HL-60/S4 treated with phorbol 12-myristate 13-acetate at 8.2 ng/mL for 4 days and 3 days (cell line): ENCODE data around the gene FES.

Source experiments
- in situ Hi-C: fragments of 300-500 bp; cut with MboI; formaldehyde crosslinking; loops from 2 replicates; pipeline ENCODE4 v1.15.0; 2022; ENCODE audit warnings: low sequenced_read_pairs

FES gene

DNA sequence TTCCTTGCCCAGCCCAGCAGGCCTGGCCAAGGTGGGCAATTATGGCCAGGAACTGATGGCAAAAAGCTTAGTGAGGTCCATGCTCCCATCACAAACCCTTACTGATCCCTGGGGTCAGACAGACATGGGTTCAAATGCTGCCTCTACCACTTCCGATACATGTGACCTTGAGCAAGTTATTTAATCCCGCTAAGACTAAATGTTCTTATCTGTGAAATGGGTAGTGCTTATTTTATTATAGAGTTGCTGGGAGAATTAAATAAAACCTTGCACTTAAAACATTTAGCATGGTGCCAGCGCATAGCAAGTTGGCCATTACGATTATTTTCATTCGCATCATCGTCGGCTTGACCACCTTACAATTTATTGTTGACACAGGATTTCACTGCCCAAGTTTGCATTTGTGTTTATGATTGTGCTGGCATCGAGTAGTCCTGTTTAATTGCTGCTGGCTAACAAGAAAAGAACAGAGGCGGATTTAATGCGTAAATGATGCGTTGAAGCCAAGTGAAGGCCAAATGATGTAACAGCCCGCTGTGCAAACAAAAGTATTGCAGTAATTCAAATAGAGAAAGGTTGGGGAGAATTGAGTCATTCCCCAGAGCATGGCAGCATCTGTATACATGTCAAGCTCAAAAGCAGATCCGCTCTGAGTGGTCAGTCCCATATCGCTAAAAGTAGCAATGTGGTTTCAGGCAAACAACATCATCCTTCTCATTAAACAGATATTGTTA is 23.2 kb upstream of the FES start:
- in situ Hi-C loops: no loop called here

DNA sequence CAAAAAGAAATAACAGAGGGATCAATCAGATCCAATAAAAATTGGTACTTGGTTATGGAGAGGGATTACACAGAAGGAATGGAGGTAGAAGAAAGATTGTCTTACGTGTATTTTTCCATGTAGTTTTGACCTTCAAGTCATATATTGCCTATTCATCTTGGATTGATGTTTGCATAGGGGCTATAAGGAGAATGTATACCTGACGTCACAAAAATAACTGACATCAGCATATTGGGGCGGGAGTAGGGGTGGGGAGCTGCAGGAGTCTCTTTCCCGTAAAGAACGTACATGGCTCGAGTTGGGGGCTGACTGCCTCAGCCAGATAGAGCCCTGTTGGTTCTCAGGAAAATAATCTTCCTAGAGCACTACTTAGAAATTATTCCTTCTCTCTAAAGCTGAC is 21.8 kb upstream of the FES start:
- in situ Hi-C loops: no loop called here

DNA sequence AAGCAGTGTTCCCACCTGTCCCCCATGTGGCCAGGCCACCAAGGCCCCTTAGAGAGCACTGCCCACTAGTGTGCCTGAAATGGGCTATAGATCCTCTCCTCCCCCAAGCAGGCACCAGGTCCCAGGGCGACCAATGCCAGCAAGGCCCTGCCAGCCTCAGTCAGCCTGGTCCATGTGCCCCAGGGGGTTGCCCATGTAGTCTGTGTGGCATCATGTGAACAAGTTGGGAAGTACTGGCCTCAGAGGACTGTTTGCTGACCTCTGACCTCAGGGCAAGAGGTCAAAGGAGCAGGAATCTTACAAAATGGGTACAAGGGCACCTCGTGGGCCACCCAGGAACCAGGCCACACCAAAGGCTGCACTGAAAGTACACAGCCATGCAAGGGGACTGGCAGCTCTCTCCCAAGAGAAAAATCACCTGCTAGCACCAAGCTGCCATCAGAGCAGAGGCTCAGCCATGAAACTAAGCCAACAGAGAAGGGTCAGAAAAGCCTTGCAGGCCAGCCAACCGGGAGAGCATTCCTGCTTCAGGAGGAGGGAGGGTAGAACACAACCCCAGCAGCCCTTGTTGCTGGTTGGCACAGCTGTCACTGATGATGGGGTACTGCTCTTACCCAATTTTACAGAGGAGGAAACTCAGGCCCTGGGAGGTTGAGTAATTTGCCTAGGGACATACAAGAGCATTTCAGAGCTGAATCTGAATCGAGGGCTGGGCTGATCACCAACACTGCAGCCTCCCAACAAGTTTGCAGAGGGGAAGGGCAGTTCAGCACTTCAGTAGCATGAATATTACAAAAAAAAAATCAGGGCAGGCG is 21.1 kb upstream of the FES start:
- in situ Hi-C loops: no loop called here

DNA sequence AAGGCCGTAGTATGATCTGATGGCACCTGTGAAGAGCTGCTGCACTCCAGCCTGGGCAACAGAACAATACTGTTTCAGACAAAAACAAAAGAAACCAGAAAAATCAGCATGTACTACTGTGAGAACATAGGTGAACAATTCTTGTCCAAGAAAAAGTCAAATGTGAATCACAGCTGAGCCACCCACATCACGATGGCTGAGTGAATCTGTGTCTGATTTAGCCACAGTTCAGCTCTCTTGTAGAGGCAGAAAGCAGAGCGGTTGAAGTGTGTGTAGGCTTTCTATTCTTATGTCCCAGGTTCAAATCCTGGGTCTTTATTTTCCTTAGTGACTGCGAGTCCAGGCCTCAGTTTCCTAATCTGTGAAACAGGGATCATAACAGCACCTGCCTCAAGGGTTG is 20.3 kb upstream of the FES start:
- in situ Hi-C loops: no loop called here

DNA sequence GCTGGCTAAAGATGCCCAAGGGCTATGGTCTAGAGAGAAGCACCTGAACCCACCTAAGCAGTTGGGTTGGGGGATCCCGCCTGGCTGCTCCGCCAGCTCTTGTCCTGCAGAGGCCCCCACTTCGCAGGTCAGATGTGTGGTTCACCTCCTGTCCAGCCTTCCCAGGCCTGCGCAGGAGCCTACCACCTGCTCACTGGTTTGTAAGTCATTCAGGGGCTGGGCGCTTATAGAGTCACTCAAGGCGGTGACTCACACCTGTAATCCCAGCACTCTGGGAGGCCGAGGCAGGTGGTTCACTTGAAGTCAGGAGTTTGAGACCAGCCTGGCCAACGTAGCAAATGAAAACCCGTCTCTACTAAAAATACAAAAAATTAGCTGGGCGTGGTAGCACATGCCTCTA is 19.8 kb upstream of the FES start:
- in situ Hi-C loops: no loop called here

DNA sequence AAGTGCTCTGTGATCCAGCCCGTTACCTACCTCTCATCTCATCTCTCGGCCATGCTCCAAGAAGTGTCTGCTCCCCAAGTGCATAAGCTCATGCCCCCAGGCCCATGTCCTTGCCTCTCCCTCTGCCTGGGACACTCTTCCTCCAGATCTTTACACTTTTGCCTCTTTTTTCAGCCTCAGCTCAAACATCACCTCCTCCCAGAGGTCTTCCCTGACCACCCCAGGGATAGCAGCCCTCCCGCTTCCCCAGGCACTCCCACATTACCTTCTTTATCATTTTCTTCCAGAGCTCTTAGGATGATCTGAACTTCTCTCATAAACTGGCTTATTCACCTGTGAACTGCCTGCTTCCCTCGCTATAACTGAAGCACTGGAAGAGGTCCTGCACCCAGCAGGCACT is 18.6 kb upstream of the FES start:
- in situ Hi-C loops: no loop called here

DNA sequence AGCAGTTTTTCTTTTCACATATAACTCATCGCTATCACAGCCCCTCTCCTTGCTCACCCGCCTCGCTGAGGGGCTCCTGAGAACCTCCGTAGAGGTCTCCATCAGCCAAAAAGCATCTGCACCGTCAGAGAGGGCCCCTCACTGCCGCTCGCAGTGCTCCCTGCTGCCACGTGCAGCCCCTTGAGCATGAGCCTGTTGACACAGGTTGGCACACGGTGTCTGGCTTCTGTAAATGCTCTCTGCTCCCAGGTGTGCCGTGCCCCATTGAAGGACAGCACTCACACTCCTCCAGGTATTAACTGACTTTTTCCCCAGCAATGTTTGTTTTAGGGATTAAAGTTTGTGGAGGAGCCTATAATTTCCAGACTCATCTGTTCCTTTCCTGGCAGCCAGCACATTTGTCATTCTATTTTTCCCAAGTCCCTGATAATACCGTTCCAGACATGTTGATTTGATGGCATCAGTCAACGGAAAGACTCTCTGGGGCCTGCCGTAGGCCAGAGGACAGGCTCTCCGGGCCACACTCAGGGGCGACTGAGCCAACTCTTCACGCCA is 18.1 kb upstream of the FES start:
- in situ Hi-C loops: no loop called here

DNA sequence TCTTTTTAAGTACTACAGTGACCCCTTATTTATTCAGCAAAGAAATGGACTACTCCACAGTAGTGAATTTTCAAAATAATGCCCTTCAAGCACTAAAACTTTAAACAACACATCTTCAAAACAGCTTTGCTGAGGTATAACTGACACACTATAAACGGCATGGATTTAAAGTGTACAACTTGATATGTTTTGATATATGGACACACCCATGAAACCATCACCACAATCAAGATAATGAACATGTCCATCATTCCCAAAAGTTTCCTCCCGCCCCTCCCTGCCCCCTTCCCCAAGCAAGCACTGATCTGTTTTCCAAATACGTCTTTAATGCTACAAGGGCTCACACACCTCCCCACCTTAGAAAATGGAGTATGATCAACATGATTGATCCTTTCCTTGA is 17.5 kb upstream of the FES start:
- in situ Hi-C loops: no loop called here

DNA sequence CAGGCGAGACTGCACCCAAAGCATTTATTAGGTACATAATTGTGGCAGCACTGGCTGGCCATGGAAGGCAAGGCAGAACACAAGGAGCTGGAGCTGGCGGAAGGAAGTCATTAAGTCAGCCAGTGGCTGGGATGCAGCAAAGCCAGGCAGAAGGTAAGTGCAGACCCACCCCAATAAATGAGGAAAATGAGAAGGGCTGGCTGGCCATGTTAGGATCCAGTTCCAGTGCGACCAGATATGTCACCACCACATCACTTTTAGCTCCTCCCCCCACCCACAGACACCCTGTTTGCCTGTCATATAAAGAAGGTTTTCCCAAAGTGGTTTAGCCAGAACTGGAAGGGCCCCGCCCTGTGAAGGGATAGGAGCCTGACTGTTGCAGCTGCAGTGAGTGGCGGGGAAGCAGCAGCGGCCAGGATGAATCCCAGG is 16.0 kb upstream of the FES start, which contains the start of gene FURIN:
Gene FURIN (plus strand): TSS at position 328 of the 429 bp plus-strand sequence. CDS start 7,153 bp downstream, outside the sequence.
- in situ Hi-C loops: no loop called here

DNA sequence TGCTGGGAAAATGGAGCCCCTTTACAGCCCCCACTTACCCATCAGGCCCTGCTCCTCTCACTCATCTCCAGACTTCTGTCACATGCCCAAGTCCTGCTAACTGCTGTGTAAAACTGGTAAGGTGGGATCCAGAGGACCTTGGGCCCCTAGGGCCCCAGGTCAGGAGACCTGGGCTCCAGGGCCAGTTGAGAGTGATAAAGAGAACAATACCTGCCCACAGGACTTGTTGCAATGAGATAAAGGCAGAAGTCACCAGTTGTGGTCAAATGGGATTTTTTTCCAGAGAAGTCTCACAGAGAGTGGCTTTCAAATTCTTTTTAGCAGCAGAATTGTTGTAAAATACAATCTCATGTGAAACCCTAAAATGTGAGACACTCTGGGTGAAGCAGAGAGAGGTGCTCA is 15.2 kb upstream of the FES start:
- in situ Hi-C loops: no loop called here

DNA sequence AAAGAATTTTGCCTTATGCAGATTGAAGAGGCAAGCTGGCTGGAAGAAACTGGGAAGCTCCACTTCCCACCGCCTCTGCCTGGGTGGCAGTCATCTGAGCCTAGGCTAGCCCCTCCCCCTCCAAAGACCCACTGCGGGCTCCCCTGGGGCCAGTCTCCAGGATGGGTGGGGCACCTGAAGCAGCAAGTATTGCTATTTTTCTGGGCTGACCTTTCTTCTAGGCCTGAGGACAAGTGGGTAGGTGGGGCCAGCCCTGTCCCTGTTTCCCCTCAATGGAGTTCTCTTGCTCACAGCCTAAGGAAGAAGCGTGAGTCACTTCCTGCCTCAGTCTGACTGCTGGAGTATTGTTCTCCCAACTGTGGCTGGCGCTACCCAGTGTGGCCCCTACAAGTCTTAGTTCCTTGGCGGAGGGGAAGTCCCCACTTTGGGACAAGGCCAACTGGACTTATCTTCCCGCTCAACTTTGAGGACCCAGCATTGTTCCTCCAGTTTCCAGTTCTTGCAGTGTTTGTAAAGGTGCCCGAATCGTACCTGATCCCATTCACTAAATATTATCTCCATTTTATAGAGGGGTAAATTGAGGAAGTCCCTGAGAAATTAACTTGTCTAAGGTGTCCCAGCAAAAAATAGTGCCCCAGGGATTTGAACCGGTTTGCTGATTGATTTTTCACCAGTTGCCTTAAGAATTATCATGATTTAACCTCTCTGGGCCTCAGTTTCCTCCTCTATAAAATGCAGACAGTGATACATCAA is 14.5 kb upstream of the FES start:
- in situ Hi-C loops: no loop called here

DNA sequence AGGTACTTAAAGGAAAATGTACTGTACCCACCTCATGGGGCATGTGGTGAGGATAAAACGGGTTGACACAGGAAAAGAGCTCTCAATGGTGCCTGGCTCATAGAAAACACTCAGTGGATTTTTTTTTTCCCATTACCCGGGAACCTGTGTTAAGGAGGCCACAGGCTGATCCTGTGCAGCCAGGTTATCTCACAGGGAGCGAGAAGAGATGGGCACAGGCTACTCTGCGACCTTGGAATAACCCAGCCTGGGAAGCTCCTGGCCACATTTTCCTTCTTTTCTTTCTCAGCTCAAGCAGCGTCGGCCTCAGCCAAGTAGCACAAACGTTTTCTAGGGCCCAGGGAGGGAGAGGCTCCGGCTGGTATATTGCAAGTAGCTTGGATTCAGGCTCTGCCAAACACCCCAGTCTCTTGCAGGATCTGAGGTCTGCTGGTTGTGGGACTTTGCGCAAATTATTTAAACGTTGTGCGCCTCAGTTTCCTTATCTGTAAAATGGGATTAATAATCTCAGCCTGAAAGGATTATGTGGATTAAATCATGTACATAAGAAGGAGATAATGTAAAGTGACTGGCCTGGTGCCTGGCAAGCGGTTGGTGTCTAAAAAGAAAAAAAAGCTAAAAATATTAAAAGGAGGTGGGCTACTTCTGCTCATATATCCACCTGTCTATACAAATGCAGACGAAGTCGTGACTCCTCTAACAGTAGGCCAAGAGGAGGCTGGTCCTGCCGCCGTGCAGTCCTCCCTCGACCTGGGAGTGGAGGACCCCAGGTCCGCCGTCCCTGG is 13.8 kb upstream of the FES start:
- in situ Hi-C loops: no loop called here

DNA sequence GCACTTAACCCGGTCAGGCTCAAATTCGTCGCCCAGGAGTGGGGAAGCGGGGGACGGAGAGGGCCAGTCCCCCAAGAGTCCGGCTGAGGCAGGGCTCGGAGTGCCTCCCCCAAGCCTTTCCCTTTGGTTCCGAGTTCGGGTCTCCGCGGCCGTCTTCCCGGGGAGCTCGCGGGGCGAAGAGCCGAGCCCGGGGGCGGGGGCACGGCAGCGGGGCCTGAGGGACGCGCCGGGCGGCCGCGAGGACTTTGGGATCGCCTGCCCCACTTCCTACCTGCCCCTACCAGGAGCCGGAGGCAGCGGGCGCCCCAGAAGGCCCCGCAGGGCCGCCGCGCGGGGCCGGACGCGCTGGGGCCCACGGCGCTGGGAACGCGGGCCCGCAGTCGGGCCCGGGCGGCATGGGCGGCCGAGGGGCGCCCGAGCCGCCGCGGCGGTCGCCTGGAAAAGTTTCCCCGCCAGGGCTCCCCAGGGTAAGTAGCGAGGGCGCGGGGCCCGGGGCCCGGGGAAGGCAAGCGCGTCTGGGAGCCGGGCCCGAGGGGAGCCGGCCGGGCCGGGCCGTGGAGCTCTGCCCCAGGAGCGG is 13.1 kb upstream of the FES start:
- in situ Hi-C loops: no loop called here

DNA sequence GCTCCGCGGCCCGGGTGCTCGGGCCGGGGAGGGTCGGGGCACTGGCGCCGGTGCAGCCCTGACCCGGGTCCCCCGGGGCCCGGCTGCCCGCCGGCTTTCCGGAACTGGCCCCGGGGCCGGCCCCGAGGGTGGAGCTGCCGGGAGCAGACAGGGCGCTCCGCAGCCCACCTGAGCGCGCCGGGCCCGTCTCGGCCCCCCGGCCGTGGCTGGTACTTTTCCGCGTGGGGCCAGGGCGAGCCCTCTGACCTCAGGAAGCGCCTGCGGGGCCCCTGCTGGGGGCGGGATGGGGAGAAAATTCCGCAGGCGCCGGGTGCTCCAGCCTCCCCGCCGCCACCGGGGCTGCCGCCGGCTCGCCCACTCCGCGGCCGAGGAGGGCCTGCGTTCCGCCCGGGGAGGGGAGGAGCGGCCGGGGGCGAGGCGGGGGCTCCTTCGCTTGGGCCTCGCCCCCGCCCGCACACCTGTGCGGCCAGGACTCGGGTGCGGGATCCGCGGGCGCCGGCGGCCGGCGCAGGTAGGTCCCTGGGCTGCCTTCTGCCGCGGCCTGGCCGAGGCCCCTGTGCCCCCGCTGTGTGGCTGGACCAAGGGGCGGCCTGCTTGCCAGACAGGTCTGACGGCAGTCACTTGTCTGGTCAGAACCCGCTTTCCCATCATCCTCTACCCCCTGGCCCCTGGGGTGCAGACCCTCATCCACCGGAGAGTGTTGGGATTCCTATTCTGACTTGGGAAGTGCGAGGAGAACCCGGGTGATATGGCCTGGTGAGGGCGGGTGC is 12.4 kb upstream of the FES start:
- in situ Hi-C loops: no loop called here

DNA sequence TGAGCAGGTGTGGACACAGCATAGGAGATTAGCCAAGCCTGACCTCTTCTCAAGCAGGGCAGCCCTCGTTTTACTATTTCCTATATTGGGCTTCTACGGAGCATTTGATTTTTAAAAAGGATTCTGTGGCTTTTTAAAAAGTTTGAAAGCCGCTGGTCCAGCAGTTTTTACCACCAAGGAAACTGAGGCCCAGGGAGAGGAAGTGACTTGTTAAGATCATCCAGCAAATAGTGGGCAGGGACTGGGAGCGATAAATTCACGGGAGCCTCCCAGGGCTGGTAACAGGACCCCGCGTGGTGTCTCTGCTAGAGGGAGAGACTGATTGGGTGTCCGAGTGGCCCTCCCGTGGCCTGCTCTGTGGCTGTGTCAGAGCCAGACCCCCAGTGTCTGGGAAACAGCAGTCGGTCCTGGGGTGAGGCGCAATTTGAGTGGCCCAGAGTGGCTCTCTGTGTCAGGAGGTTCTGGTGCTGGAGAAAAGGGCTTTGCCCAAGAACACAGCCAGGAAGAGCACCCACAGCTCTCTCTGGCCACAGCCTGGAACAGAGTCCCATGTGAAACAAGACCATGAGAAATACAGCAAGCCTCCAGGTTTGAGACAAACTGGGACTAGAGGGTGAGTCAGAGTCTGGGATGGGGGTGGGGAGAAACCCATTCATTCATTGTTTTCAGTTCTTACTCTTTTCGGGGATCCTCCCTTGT is 11.7 kb upstream of the FES start:
- in situ Hi-C loops: no loop called here

DNA sequence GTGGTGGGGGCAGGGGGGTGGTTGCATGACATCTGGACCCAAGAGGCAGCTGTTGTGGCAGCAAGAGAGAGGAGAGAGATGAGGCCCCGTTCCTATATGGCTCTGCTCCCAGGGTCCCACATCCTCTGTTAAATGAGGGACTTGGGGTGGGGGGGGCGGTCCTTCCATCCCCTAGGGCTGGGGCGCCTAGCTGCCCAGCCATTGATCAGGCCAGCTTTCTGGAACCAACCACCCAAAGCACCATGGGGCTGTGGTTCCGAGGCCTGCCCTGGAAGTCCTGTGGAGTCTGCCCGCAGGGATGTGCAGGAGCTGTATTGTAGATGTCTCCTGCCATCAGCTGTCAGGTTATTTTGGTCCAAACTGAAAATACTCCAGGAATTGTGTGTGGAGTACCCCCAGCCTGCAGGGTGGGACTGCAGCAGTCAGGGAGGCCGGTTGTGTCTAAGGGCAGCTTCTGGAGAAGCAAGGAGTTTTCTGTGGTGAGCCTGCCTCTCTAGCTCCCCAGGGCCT is 10.8 kb upstream of the FES start:
- in situ Hi-C loops: no loop called here

DNA sequence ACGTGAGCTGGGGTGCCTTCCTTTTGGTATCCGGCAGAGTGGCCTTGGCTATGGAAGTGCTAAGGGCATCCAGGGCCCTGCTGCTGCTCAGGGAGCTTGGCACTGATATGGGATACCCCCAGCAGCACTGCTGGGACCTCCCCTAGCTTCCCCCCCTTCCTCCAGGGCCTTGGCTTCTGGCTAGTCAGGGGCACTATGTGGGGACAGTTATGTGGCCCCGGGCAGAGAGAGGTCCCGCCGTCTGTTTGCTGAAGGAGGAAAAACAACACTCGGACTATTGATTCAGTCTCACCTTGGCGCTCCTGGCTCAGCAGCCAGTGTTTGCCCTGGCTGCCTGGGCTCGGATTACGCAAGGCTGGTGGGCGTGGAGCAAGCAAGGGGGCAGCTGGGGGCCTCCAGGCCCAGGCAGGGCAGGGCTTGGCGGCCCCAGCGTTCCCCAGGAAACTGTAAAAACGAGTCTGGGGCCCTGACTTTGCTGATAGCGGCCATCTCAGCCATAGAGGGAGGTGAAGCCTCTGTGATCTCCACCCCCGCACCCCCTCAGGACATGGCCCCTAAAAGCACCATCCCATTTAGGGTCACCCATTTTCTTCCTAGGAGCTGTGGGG is 10.2 kb upstream of the FES start:
- in situ Hi-C loops: no loop called here

DNA sequence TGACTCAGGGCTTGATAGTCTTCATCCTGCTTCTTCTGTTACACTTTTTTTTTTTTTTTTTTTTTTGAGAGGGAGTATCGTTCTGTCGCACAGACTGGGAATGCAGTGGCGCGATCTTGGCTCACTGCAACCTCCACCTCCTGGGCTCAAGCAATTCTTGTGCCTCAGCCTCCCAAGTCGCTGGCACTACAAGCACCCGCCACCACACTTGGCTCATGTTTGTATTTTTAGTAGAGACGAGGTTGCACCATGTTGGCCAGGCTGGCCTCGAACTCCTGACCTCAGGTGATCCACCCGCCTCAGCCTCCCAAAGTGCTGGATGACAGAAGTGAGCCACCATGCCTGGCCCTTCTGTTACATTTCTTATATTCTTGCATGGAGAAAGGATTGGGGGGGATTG is 9.3 kb upstream of the FES start:
- in situ Hi-C loops: loop anchor here (25.0 kb wide), 2 partner anchors 163 to 363 kb away; partner anchors contain the start of gene BLM
